NCI-H146 treated with DMSO at 0.1 percent for 48 hours (cell line): Measurements from ENCODE around the gene B3GNT8.
"Not testable (repeated sequence)": the region's sequence is repeated elsewhere in the genome, so short reads cannot be mapped to it uniquely, and the experiment has no call there.

ENCODE experiments used
- DNase-seq: peaks from one replicate; lab custom pipeline; 2025; ENCODE audit not compliant: unreplicated experiment; lab: John Stamatoyannopoulos, UW

B3GNT8 gene

GRCh38 chr19:41416194-41416674, 10.9 kb downstream of the B3GNT8 start:
- DNase-seq, result no peak

GRCh38 chr19:41415154-41415571, 12.0 kb downstream of the B3GNT8 start:
- peak; percentile 17 for DNase-seq

- DNase-seq, result no peak
Observed at GRCh38 chr19:41414461-41414860, 12.7 kb downstream of the B3GNT8 start.

- no peak for DNase-seq
Observed at GRCh38 chr19:41413947-41414346, 13.2 kb downstream of the B3GNT8 start.

- no peak for DNase-seq
Observed at GRCh38 chr19:41412953-41413352, 14.2 kb downstream of the B3GNT8 start.

- no peak for DNase-seq
Observed at GRCh38 chr19:41411968-41412265, 15.3 kb downstream of the B3GNT8 start.

- no peak for DNase-seq
Observed at GRCh38 chr19:41411100-41411967, 15.8 kb downstream of the B3GNT8 start.

GRCh38 chr19:41410336-41411054, 16.7 kb downstream of the B3GNT8 start:
- no peak for DNase-seq

GRCh38 chr19:41409288-41409687, 17.9 kb downstream of the B3GNT8 start:
- peak; percentile 50 for DNase-seq

- DNase-seq, result not testable (repeated sequence)
Observed at GRCh38 chr19:41408846-41409245, 18.3 kb downstream of the B3GNT8 start.

GRCh38 chr19:41408256-41408655, 18.9 kb downstream of the B3GNT8 start:
- DNase-seq, result no peak

- no peak for DNase-seq
Observed at GRCh38 chr19:41407271-41407670, 19.9 kb downstream of the B3GNT8 start.

GRCh38 chr19:41405776-41406175, 21.4 kb downstream of the B3GNT8 start:
- DNase-seq, result no peak

- DNase-seq, result no peak
Observed at GRCh38 chr19:41403181-41403970, 23.8 kb downstream of the B3GNT8 start.

- DNase-seq, result no peak
Observed at GRCh38 chr19:41402010-41402409, 25.2 kb downstream of the B3GNT8 start.

GRCh38 chr19:41401483-41401882, 25.7 kb downstream of the B3GNT8 start:
- DNase-seq, result no peak

- DNase-seq, result no peak
Observed at GRCh38 chr19:41399525-41399924, 27.6 kb downstream of the B3GNT8 start.

- DNase-seq, result no peak
Observed at GRCh38 chr19:41399091-41399490, 28.1 kb downstream of the B3GNT8 start.

GRCh38 chr19:41398598-41398997, 28.6 kb downstream of the B3GNT8 start:
- DNase-seq, result no peak

GRCh38 chr19:41398050-41398418, 29.1 kb downstream of the B3GNT8 start:
- no peak for DNase-seq
